HCT116 (cell line): Measurements from ENCODE around the gene ADGRB2.

Source experiments
- CTCF ChIP-seq, 3 experiments: fragments of 200-600 bp in 1 of 3; sonication (generic) in 1 of 3; IDR thresholded peaks in 2 of 3; conservative IDR thresholded peaks in 1 of 3; 2 replicates each; pipeline ENCODE4 v1.5.1; 2012 to 2017; ENCODE audit warnings: low read depth in 2 of 3, low read length in 2 of 3, antibody characterized with exemption in 1 of 3, borderline replicate concordance in 1 of 3, control low read depth in 1 of 3, mild to moderate bottlenecking in 1 of 3, mixed read lengths in 1 of 3, mixed run types in 1 of 3, moderate library complexity in 1 of 3; ENCODE audit not compliant: insufficient read depth in 1 of 3
- ELF1 ChIP-seq: IDR thresholded peaks from 2 replicates; pipeline ENCODE4 v1.6.1; 2012; ENCODE audit warnings: low read depth, borderline replicate concordance
- EZH2 ChIP-seq: fragments of 200-600 bp; sonication (generic); IDR thresholded peaks from 2 replicates; pipeline ENCODE4 v1.6.1; 2017; ENCODE audit warnings: antibody characterized with exemption, mixed run types
- MAX ChIP-seq: IDR thresholded peaks from 2 replicates; pipeline ENCODE4 v1.6.1; 2012
- POLR2A ChIP-seq: IDR thresholded peaks from 2 replicates; pipeline ENCODE4 v1.7.0; 2011; ENCODE audit warnings: borderline replicate concordance; ENCODE audit not compliant: insufficient read depth, insufficient read length; ENCODE audit errors: extremely low read depth
- POLR2AphosphoS5 ChIP-seq: IDR thresholded peaks from 2 replicates; pipeline ENCODE4 v1.6.1; 2011; ENCODE audit warnings: mild to moderate bottlenecking, low read depth, low read length, moderate library complexity
- RAD21 ChIP-seq: IDR thresholded peaks from 2 replicates; pipeline ENCODE4 v1.6.1; 2012; ENCODE audit warnings: low read depth, mild to moderate bottlenecking
- REST ChIP-seq: IDR thresholded peaks from 2 replicates; pipeline ENCODE4 v1.6.1; 2012; ENCODE audit warnings: low read depth
- SIN3A ChIP-seq: IDR thresholded peaks from 2 replicates; pipeline ENCODE4 v1.6.1; 2012; ENCODE audit warnings: low read depth
- SP1 ChIP-seq: IDR thresholded peaks from 2 replicates; pipeline ENCODE4 v1.6.1; 2012; ENCODE audit warnings: low read depth
- YY1 ChIP-seq: IDR thresholded peaks from 2 replicates; pipeline ENCODE4 v1.6.1; 2011; ENCODE audit warnings: low read length, low read depth, moderate library complexity, mild to moderate bottlenecking; ENCODE audit not compliant: insufficient replicate concordance; ENCODE audit errors: extremely low read depth
- ZBTB33 ChIP-seq: IDR thresholded peaks from 2 replicates; pipeline ENCODE4 v1.6.1; 2011; ENCODE audit warnings: mild to moderate bottlenecking, low read length, moderate library complexity; ENCODE audit not compliant: insufficient replicate concordance; ENCODE audit errors: extremely low read depth
- ZNF274 ChIP-seq: fragments of 200-500 bp; sonication (Bioruptor generic); IDR thresholded peaks from 2 replicates; pipeline ENCODE4 v1.6.1; 2014; ENCODE audit warnings: mild to moderate bottlenecking, low read depth, low read length, inconsistent platforms

- TF ChIP-seq EZH2, result no peak
- no peak for TF ChIP-seq POLR2A
- no peak for TF ChIP-seq POLR2AphosphoS5
- no peak for TF ChIP-seq REST
- TF ChIP-seq CTCF (IDR thresholded peaks at IDR 0.05 in 2 of 3, conservative IDR thresholded peaks at IDR 0.05 in 1 of 3; ENCODE audit: borderline replicate concordance in 1 of 3, insufficient read depth in 1 of 3, low read depth in 2 of 3, low read length in 2 of 3), result no peak
- no peak for TF ChIP-seq SIN3A
- no peak for TF ChIP-seq SP1
- no peak for TF ChIP-seq YY1
- no peak for TF ChIP-seq RAD21
- TF ChIP-seq MAX, result no peak
- TF ChIP-seq ZNF274, result no peak
- TF ChIP-seq ZBTB33, result no peak
- no peak for TF ChIP-seq ELF1
These were observed 5.0 kb upstream of the ADGRB2 start for GRCh38 chr1:31768939-31769704.
